H1 (cell line): ENCODE data around the gene CRTC2. TPM values are rescaled to one million over a fixed set of nuclear protein-coding genes. Genes with fewer than 3 reads are reported as not detected.

Experiments
- CTCF ChIA-PET: fragments of 300-600 bp; sonication (Branson Sonifier 250); formaldehyde crosslinking; loops from one replicate; lab custom pipeline; 2021; ENCODE audit not compliant: partially characterized antibody; lab: Charles Lee
- POLR2A ChIA-PET: fragments of 300-600 bp; sonication (Branson Sonifier 250); formaldehyde crosslinking; loops from one replicate; lab custom pipeline; 2021; ENCODE audit warnings: inconsistent platforms; ENCODE audit not compliant: partially characterized antibody; lab: Charles Lee
- DNase-seq, 2 experiments: peaks; one replicate each; pipeline versions ENCODE4 v3.0.0 to v3.0.0-alpha.2; 2010 to 2022; ENCODE audit warnings: low spot score in 2 of 2, low read depth in 1 of 2, mixed read lengths in 1 of 2
- FAIRE-seq: peaks from 2 replicates; lab custom pipeline; 2011; peaks lifted over from hg19 to GRCh38; lab: Jason Lieb, UNC
- H2AFZ ChIP-seq: 2 replicates; pipeline ENCODE4 v1.8.1; 2012; ENCODE audit warnings: low read length, inconsistent platforms
- H2AK5ac ChIP-seq: 2 replicates; pipeline ENCODE4 v1.6.1; 2013; ENCODE audit warnings: low read depth, low read length
- H2BK120ac ChIP-seq: replicated peaks from 2 replicates; pipeline ENCODE3; 2013; ENCODE audit warnings: low read depth, low read length, inconsistent platforms
- H2BK12ac ChIP-seq: 2 replicates; pipeline ENCODE4 v1.6.1; 2013; ENCODE audit warnings: low read depth, low read length
- H2BK15ac ChIP-seq: 2 replicates; pipeline ENCODE4 v1.6.1; 2013; ENCODE audit warnings: low read length
- H2BK20ac ChIP-seq: 2 replicates; pipeline ENCODE4 v1.6.1; 2013; ENCODE audit warnings: low read length
- H2BK5ac ChIP-seq: 2 replicates; pipeline ENCODE4 v1.6.1; 2013; ENCODE audit warnings: low read depth, low read length
- H3K14ac ChIP-seq: 2 replicates; pipeline ENCODE4 v1.6.1; 2013; ENCODE audit warnings: inconsistent platforms; ENCODE audit not compliant: insufficient read length
- H3K18ac ChIP-seq: 2 replicates; pipeline ENCODE4 v1.6.1; 2013; ENCODE audit warnings: low read length; ENCODE audit errors: extremely low read depth
- H3K23ac ChIP-seq: 2 replicates; pipeline ENCODE4 v1.6.1; 2013; ENCODE audit warnings: inconsistent platforms; ENCODE audit not compliant: insufficient read length
- H3K23me2 ChIP-seq: 2 replicates; pipeline ENCODE4 v1.6.1; 2013; ENCODE audit warnings: low read depth, low read length
- H3K27ac ChIP-seq: 2 replicates; pipeline ENCODE4 v1.6.1; 2011; ENCODE audit warnings: low read depth, low read length, inconsistent platforms
- H3K27me3 ChIP-seq, 4 experiments: replicated peaks in 1 of 4; 1 replicate in 1 of 4; 2 replicates in 3 of 4; pipeline versions ENCODE4 v1.6.1 to v1.8.1; 2011 to 2013; ENCODE audit warnings: low read length in 3 of 4, mild to moderate bottlenecking in 3 of 4, inconsistent platforms in 2 of 4, mixed read lengths in 2 of 4, moderate library complexity in 1 of 4; ENCODE audit not compliant: control insufficient read depth in 3 of 4, insufficient read depth in 3 of 4; ENCODE audit errors: extremely low read depth in 1 of 4
- H3K36me3 ChIP-seq, 4 experiments: 2 replicates each; pipeline versions ENCODE4 v1.6.1 to v1.8.1; 2011 to 2013; ENCODE audit warnings: mild to moderate bottlenecking in 4 of 4, low read length in 3 of 4, moderate library complexity in 2 of 4, control low read depth in 1 of 4, inconsistent platforms in 1 of 4; ENCODE audit not compliant: insufficient read depth in 4 of 4, control insufficient read depth in 2 of 4
- H3K4ac ChIP-seq: replicated peaks from 2 replicates; pipeline ENCODE3; 2013; ENCODE audit warnings: low read length, low read depth, mixed read lengths, inconsistent platforms; ENCODE audit not compliant: insufficient read length
- H3K4me1 ChIP-seq, 4 experiments: replicated peaks in 1 of 4; 1 replicate in 1 of 4; 2 replicates in 3 of 4; pipeline versions ENCODE4 v1.6.1 to v1.8.1; 2011 to 2013; ENCODE audit warnings: low read length in 3 of 4, inconsistent platforms in 2 of 4, mixed read lengths in 1 of 4; ENCODE audit not compliant: insufficient read depth in 4 of 4, control insufficient read depth in 3 of 4
- H3K4me2 ChIP-seq, 2 experiments: 2 replicates each; pipeline versions ENCODE4 v1.6.1 to v1.8.1; 2011 to 2013; ENCODE audit warnings: low read depth in 2 of 2, low read length in 2 of 2, control low read depth in 1 of 2, inconsistent platforms in 1 of 2, mild to moderate bottlenecking in 1 of 2; ENCODE audit not compliant: insufficient read depth in 1 of 2
- H3K4me3 ChIP-seq, 4 experiments: fragments of 200-600, 300-600 bp in 1 of 4; sonication (generic), shearing (Covaris generic), sonication (Bioruptor Twin) in 1 of 4; 2 replicates each; pipeline versions ENCODE4 v1.5.1 to v1.8.1; 2011 to 2016; ENCODE audit warnings: low read length in 4 of 4, low read depth in 3 of 4, control low read depth in 2 of 4, inconsistent platforms in 2 of 4, mild to moderate bottlenecking in 2 of 4, mixed read lengths in 1 of 4, moderate library complexity in 1 of 4; ENCODE audit not compliant: insufficient read depth in 2 of 4; ENCODE audit errors: extremely low read depth in 1 of 4
- H3K56ac ChIP-seq: replicated peaks from 2 replicates; pipeline ENCODE3; 2013; ENCODE audit warnings: low read depth, mild to moderate bottlenecking, mixed read lengths, low read length, inconsistent platforms; ENCODE audit not compliant: insufficient read length
- H3K79me1 ChIP-seq: 2 replicates; pipeline ENCODE4 v1.6.1; 2013; ENCODE audit warnings: low read depth, low read length, control low read depth
- H3K79me2 ChIP-seq, 2 experiments: 2 replicates each; pipeline versions ENCODE4 v1.6.1 to v1.8.1; 2012 to 2013; ENCODE audit warnings: low read length in 2 of 2, mild to moderate bottlenecking in 2 of 2, inconsistent platforms in 1 of 2; ENCODE audit not compliant: insufficient read depth in 2 of 2, control insufficient read depth in 1 of 2
- H3K9ac ChIP-seq, 4 experiments: replicated peaks in 1 of 4; 1 replicate in 1 of 4; 2 replicates in 3 of 4; pipeline versions ENCODE4 v1.6.1 to v1.8.1; 2011 to 2013; ENCODE audit warnings: low read depth in 3 of 4, low read length in 3 of 4, control low read depth in 2 of 4, mild to moderate bottlenecking in 2 of 4, moderate library complexity in 2 of 4, inconsistent platforms in 1 of 4; ENCODE audit errors: extremely low read depth in 1 of 4
- H3K9me3 ChIP-seq, 2 experiments: 2 replicates each; pipeline versions ENCODE4 v1.6.1 to v1.8.1; 2012 to 2013; ENCODE audit warnings: mild to moderate bottlenecking in 2 of 2, moderate library complexity in 2 of 2, control low read depth in 1 of 2, inconsistent platforms in 1 of 2, low read depth in 1 of 2, low read length in 1 of 2, mixed read lengths in 1 of 2; ENCODE audit not compliant: insufficient read depth in 2 of 2
- H4K20me1 ChIP-seq, 2 experiments: replicated peaks in 1 of 2; 2 replicates each; pipeline versions ENCODE3 to v1.8.1; 2011 to 2013; ENCODE audit warnings: inconsistent platforms in 2 of 2, low read length in 2 of 2, mild to moderate bottlenecking in 1 of 2; ENCODE audit not compliant: insufficient read depth in 2 of 2, control insufficient read depth in 1 of 2
- H4K5ac ChIP-seq: 2 replicates; pipeline ENCODE4 v1.6.1; 2013; ENCODE audit warnings: low read length, low read depth, mixed read lengths, inconsistent platforms; ENCODE audit not compliant: insufficient read length
- H4K8ac ChIP-seq: 2 replicates; pipeline ENCODE4 v1.8.0; 2013; ENCODE audit warnings: mild to moderate bottlenecking, moderate library complexity, low read length, inconsistent platforms; ENCODE audit not compliant: insufficient read depth; ENCODE audit errors: extremely low read depth
- H4K91ac ChIP-seq: replicated peaks from 2 replicates; pipeline ENCODE3; 2013; ENCODE audit warnings: low read length, mixed read lengths, inconsistent platforms; ENCODE audit not compliant: insufficient read length
- EP300 ChIP-seq, 2 experiments: IDR thresholded peaks; 1 replicate in 1 of 2; 2 replicates in 1 of 2; pipeline ENCODE4 v1.6.1; 2011 to 2012; ENCODE audit warnings: low read depth in 2 of 2, low read length in 2 of 2, mild to moderate bottlenecking in 2 of 2, borderline replicate concordance in 1 of 2, inconsistent platforms in 1 of 2, moderate library complexity in 1 of 2
- JUN ChIP-seq: IDR thresholded peaks from 2 replicates; pipeline ENCODE4 v1.6.1; 2011; ENCODE audit warnings: low read depth, mild to moderate bottlenecking, improper control_type of control experiment, low read length
- POLR2AphosphoS5 ChIP-seq: IDR thresholded peaks from 2 replicates; pipeline ENCODE4 v1.6.1; 2011; ENCODE audit warnings: low read depth, low read length
- RBBP5 ChIP-seq: IDR thresholded peaks from 2 replicates; pipeline ENCODE4 v1.7.1; 2012; ENCODE audit warnings: low read depth, mild to moderate bottlenecking, inconsistent platforms, low read length, moderate library complexity, borderline replicate concordance
- SIN3A ChIP-seq, 2 experiments: IDR thresholded peaks in 1 of 2; conservative IDR thresholded peaks in 1 of 2; 2 replicates each; pipeline ENCODE4 v1.6.1; 2011 to 2012; ENCODE audit warnings: low read length in 2 of 2, improper control_type of control experiment in 1 of 2, low read depth in 1 of 2, mild to moderate bottlenecking in 1 of 2
- SIRT6 ChIP-seq: IDR thresholded peaks from one replicate; pipeline ENCODE4 v1.7.1; 2012; ENCODE audit warnings: low read length, inconsistent platforms
- SIX5 ChIP-seq: IDR thresholded peaks from 2 replicates; pipeline ENCODE4 v1.6.1; 2011; ENCODE audit warnings: mild to moderate bottlenecking, low read depth, low read length
- SP4 ChIP-seq: IDR thresholded peaks from 2 replicates; pipeline ENCODE4 v1.6.1; 2012; ENCODE audit warnings: low read length, inconsistent platforms
- USF2 ChIP-seq: IDR thresholded peaks from 2 replicates; pipeline ENCODE4 v1.6.1; 2011; ENCODE audit warnings: low read length, improper control_type of control experiment
- WGBS, 2 experiments: shearing (Covaris generic) in 1 of 2; methylation state at CpG; one replicate each; pipeline versions ENCODE4 v1.1.6 to v1.1.7; 2013 to 2015; ENCODE audit warnings: low lambda C conversion rate in 2 of 2, mixed read lengths in 2 of 2, inconsistent platforms in 1 of 2, low coverage in 1 of 2, missing lambda C conversion rate in 1 of 2; ENCODE audit not compliant: insufficient replicate concordance in 2 of 2, insufficient coverage in 1 of 2, insufficient read length in 1 of 2; ENCODE audit errors: extremely low coverage in 1 of 2, missing lambda C conversion rate in 1 of 2; 5-methylcytosine and 5-hydroxymethylcytosine counted together
- polyA plus RNA-seq, 7 experiments: library from polyadenylated mRNA; depleted of rRNA in 3 of 7; stranded (reverse) in 5 of 7; unstranded in 2 of 7; fragments of >200 nt in 5 of 7; fragments of 200-250 nt in 2 of 7; gene quantifications; 1 replicate in 5 of 7; 2 replicates in 1 of 7; 4 replicates in 1 of 7; pipeline versions ENCODE4 v1.2.1 to v1.2.3, GENCODE V29; 2011 to 2013; ENCODE audit warnings: missing spikeins in 2 of 7, mixed read lengths in 2 of 7
- total RNA-seq: library from RNA; stranded (reverse); fragmentation: NEBNext Ultra II Directional; extraction: Animal tissue kit (Norgen Biotek cat#: 25700); gene quantifications from 2 replicates; pipeline ENCODE4 v1.2.1, GENCODE V29; 2021
- TF ChIP-seq, protein P1 (sequence below): IDR thresholded peaks from 2 replicates; pipeline ENCODE4 v1.6.1; 2012; ENCODE audit warnings: low read length, inconsistent platforms

CRTC2 gene
- total and polyA plus RNA-seq, 2 of the 8 experiments (the other 6 are each of a cell fraction or from before 2014, with no cell fraction given): 28.6 to 34.3 TPM

DNA sequence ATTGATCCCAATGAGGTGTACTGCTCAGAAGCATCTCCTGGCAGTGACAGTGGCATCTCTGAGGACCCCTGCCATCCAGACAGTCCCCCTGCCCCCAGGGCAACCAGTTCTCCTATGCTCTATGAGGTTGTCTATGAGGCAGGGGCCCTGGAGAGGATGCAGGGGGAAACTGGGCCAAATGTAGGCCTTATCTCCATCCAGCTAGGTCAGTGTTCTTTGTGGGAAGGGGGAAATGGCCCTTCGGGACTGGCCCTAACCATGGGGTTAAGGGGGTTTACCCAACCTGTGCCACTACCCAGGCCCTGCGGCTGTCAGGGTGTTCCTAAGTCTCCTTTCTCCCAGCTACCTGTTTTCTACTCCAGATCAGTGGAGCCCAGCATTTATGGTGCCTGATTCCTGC is 10.6 kb upstream of the CRTC2 start:
- H3K18ac ChIP-seq: no peak overlapping the region
- H3K56ac ChIP-seq: no peak overlapping the region
- H3K9me3 ChIP-seq: no peaks in the 10 kb centered on the region
- H3K27me3 ChIP-seq: no peaks in the 10 kb centered on the region
- H4K20me1 ChIP-seq: no peaks in the 10 kb centered on the region
- no peak overlapping the region for H2AFZ ChIP-seq
- H3K36me3 ChIP-seq: peaks cover 0 to 16% (median 4%) of the 10 kb centered on the region in 4 experiments; a peak in 4 of 8 replicates
- no peak overlapping the region for H2BK120ac ChIP-seq
- H2AK5ac ChIP-seq: 0 out of 2 replicates have a peak overlapping the region, but pooled peaks have one; percentile 40
- H4K91ac ChIP-seq: no peak overlapping the region
- no peak overlapping the region for H2BK12ac ChIP-seq
- H3K23ac ChIP-seq: no peak overlapping the region
- no peak overlapping the region for H3K4ac ChIP-seq
- peak overlapping the region; percentile 61; the same call in 1 of the 2 replicates for H3K27ac ChIP-seq
- peaks cover 0 to 20% of the 10 kb centered on the region in 2 experiments; a peak in 2 of 4 replicates for H3K79me2 ChIP-seq
- H2BK5ac ChIP-seq: no peak overlapping the region
- H3K14ac ChIP-seq: no peak overlapping the region
- H3K9ac ChIP-seq: no peak overlapping the region; a peak in 2 of 7 replicates
- DNase-seq (no peak), FAIRE-seq (no peak)
- H4K5ac ChIP-seq: no peak overlapping the region
- H3K79me1 ChIP-seq: no peaks in the 10 kb centered on the region; the same call in 1 of the 2 replicates
- H2BK15ac ChIP-seq: peak overlapping the region; percentile 74; the same call in 1 of the 2 replicates
- H2BK20ac ChIP-seq: 0 out of 2 replicates have a peak overlapping the region, but pooled peaks have one; percentile 21
- peaks cover 0 to 12% (median 5%) of the 10 kb centered on the region in 4 experiments; a peak in 5 of 7 replicates for H3K4me1 ChIP-seq
- H3K23me2 ChIP-seq: peaks cover 13% of the 10 kb centered on the region; the same call in 1 of the 2 replicates
- peak overlapping the region; percentile 69 to 91 for H3K4me2 ChIP-seq
- 80% methylated on average over 2 of the region's 2 CpGs; no CpG with 5 or more reads in 1 of the 2 experiments for WGBS, 2 experiments
- ChIA-PET POLR2A (interaction anchor here (0.6 to 15.7 kb wide), 7 partner anchors 7 to 297 kb away, joined by 3 to 454 read pairs (median 50); partner anchors contain the start of genes CRTC2, DENND4B, GATAD2B and JTB), CTCF (interaction anchor here (1.0 to 4.5 kb wide), 4 partner anchors 9 to 171 kb away, joined by 3 to 29 read pairs (median 4); partner anchors contain the start of genes DENND4B and JTB)
- no peak overlapping the region for H4K8ac ChIP-seq
- H3K4me3 ChIP-seq: peak overlapping the region; percentile 15 to 68 (median 57); a peak in 4 of 8 replicates
- no peak for TF ChIP-seq JUN
- TF ChIP-seq SIRT6: no peak
- TF ChIP-seq USF2: no peak
- TF ChIP-seq SIN3A (conservative IDR thresholded peaks at IDR 0.05 in 1 of 2, IDR thresholded peaks at IDR 0.05 in 1 of 2; ENCODE audit: low read depth in 1 of 2, low read length in 2 of 2): no peak
- TF ChIP-seq, protein P1, sequence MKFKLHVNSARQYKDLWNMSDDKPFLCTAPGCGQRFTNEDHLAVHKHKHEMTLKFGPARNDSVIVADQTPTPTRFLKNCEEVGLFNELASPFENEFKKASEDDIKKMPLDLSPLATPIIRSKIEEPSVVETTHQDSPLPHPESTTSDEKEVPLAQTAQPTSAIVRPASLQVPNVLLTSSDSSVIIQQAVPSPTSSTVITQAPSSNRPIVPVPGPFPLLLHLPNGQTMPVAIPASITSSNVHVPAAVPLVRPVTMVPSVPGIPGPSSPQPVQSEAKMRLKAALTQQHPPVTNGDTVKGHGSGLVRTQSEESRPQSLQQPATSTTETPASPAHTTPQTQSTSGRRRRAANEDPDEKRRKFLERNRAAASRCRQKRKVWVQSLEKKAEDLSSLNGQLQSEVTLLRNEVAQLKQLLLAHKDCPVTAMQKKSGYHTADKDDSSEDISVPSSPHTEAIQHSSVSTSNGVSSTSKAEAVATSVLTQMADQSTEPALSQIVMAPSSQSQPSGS: no peak
- no peak for TF ChIP-seq RBBP5
- no peak for TF ChIP-seq EP300 (IDR thresholded peaks at IDR 0.05; ENCODE audit: borderline replicate concordance in 1 of 2, low read depth in 2 of 2, low read length in 2 of 2)
- TF ChIP-seq POLR2AphosphoS5: no peak
- no peak for TF ChIP-seq SP4
- TF ChIP-seq SIX5: no peak
